HG02885 (cell line): ENCODE data around the gene GNG7.

Source experiments
- ATAC-seq: cut with Tn5 transposase; IDR thresholded peaks from one replicate; pipeline ENCODE4 v1.9.1; 2021; ENCODE audit warnings: mild to moderate bottlenecking; ENCODE audit not compliant: unreplicated experiment, poor library complexity

GNG7 gene

DNA sequence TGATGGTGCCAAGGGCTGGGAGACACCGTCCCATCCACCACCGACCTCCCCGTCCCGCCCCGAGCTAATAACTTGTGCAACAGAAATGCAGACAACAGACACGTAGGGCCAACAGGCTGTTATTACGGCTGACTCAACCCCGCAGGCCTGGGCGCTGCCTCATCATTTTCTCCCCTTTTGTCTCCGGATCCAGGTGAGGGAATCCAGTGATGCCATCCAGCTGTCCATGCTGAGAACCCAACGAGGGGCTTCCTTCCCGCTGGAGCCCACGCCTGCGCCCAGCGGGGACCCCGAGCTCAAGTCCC lies 25.1 kb upstream of the GNG7 start:
- no peak for ATAC-seq

DNA sequence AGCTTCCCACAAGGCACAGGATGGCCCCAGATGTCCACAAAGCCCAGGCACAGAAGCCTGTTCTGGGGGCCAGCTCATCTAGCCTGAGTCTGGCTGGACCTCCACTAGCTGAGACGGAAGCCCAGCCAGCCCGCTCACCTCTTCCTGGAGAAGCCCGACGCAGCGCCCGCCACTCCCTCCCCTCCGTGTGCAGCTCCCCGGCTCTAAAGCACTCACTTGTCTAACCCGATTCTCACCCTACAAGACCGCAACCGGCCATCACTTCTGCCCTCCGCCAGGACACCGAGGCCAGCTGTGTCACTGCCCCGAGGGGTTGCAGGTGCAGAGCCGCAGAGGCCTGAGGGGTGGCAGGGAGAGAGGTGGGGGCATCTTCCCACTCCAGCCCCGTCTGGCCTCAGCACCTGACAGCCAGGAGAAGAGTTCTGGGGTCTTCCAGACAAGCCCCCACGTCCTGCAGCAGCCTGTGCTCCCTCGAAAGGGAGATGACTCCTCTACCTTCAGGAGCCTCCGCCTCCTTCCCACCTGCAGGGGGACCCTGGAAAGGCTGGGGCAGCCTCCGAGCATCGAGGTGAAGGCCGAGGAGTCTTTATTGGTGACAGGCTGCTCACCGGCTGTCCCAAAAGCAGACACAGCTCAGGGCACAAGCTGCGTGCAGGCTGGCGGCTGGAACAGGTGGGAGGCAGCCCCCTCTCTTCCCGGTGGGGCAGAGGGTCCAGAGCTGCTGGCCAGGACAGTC lies 24.6 kb upstream of the GNG7 start:
- no peak for ATAC-seq

DNA sequence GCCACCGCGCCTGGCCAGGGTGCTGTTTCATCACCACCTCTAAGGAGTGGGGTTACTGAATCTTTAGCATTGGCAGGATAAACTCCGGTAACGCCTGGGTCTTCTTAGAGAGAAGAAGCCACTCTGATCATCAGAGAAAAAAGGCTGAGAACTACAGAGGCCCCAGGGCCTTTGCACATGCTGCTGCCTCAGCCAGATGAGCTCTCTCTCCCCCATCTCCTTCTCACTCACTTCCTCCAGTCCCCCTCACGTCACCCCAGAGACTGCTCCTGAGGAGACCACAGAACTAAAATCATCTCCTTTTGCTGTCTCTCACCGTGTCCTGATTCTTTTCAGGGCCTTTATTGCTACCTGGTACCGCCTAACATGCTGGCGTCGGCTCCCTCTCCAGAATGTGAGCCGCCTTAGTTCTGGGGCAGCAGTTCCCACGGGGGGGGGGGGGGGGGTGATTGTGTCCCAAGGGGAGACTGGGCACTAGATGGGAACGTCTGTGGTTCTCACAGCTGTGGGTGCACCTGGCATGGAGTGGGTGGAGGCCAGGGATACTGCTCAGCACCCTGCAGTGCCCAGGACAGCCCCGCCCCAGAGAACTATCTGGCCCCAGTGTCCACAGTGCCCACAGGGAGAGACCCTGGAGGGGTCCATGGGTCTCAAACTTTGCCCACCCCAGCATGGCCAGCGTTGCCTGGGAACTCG lies 23.8 kb upstream of the GNG7 start:
- ATAC-seq = no peak

DNA sequence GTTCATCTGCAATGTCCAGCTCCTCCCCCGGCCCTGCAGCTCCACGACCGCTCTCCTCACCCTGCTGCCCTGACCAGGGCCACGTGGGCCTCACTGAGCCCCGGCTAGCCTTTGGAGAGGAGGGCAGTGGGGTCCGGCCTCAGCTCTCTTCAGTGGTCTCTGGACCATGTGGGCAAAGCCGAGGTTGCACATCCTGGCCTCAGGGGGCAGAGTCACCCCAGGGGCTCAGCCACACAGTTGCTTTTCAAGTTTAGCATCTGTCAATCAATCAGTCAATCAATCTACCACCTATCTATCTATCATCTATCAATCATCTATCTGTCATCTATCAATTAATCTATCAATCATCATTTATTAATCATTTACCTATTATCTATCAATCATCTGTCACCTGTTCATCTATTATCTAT lies 21.7 kb upstream of the GNG7 start:
- ATAC-seq = no peak

DNA sequence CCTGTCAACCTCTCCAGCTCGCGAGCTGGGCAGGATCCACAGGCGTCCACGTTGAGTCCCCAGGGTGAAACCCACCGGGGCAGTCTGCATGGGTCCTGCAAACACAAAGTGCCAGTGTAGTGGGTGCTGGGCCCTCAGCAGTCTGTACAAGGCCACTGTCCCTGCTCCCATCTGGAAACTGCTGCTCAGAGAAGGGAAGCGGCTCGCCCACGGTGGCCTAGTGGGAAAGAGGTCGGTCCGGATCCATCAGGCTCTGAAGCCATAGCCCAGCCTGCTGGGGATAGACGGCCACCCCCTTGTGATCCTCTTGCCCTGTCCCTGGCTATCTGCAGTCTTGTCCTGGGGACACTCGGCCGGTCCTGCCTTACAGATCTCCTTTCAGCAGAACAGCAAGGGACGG lies 21.3 kb upstream of the GNG7 start:
- ATAC-seq = no peak

DNA sequence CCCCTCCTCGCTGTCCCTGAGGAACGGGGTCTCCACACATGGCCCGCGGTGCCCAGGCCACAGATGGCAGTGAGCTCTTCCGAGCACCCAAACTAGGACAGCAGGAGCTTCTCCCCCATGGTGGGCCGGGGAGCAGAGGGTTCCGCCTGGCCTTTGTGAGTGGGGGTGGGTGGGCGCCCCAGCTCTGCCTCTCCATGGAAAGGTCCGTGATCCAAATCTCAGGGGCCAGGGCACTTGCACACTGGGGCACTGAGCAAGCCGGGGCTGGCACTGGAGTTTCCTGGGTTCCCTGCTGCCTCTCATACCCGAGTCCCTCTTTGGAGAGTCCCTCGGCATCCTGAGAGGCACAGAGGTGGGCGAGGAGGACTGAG lies 20.8 kb upstream of the GNG7 start:
- no peak for ATAC-seq

DNA sequence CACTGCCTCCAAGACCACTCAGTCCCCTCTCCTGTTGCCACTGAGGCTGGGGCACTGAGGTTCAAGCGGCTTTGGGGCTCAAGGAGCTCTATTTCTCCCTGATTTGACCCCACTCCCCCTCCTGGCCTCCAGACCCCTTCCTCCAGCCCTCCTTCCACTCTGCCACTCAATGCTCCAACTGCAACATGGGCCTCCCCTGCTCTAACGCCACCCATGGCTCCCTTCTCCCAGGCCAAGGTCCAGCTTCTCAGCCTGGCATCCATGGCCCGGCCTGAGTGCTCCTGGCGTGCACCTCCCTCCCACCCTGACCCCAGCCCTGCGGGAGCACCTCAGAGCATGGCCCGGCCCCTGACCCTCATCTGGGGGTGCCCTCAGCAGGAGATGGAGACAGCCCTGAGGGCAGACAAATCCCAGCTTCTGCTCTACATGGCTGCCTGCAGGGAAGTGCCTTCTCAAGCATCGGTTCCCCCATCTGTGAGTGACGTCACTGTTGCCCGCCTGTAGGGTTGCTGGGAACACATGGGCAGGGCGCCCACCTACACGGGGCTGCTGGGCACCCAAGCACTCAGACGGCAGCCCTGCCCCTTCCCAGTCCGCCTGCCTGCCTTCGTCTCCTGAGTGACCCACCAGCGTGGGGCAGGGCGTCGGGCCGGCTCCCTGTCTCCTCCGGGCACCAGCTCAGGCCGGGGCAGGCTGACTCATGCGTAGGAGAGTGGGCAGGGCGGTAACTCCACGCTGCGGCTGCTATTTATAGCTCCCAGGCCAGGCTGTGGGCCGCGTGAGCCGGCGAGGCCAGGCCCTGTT lies 20.2 kb upstream of the GNG7 start:
- ATAC-seq = no peak

DNA sequence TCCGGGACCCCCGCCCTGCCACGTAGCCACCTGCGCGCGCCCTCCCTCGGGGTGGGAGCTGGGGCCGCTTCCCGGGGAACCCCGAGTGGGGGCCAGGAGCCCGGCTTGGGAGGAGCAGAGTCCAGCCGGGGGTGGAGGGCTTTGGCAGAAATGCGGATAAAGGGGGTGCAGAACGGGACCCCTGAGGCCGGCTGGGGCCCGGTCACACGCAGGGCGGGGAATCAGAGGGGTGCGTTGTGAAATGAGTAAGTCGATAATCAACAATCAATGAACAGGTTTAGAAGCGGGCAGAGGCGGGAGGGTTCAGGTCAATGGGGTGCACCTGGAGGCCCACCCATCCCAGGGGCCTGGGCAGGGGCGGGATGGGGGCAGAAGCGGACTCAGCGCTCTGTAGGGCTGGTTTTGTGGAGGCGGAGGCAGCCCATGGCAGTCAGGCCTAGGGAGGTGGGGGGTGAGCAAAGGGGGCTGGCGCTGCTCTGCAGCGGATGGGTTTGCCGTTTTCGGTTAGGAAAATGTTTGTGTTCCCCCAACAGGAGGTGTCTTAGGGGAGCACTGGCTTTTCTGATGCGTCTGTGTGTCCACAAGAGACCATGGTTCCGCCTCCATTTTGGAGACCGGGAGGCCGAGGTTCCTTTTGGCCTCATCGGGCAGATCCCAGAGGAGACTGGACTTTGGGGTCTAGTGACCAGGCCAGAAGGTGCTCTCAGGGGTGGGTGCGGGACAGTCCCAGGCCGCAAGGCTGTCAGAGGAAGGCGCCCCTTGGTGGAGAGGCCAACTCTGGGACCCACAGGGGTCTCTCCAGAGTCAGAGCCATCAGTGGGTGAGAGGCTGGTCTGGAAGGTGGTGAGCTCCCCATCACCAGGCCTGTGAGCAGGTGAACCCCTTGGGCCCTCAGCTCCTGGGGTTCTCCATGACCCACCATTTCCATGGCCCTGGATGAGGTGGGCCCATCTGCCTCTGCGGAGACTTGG lies 19.4 kb upstream of the GNG7 start:
- ATAC-seq = no peak

DNA sequence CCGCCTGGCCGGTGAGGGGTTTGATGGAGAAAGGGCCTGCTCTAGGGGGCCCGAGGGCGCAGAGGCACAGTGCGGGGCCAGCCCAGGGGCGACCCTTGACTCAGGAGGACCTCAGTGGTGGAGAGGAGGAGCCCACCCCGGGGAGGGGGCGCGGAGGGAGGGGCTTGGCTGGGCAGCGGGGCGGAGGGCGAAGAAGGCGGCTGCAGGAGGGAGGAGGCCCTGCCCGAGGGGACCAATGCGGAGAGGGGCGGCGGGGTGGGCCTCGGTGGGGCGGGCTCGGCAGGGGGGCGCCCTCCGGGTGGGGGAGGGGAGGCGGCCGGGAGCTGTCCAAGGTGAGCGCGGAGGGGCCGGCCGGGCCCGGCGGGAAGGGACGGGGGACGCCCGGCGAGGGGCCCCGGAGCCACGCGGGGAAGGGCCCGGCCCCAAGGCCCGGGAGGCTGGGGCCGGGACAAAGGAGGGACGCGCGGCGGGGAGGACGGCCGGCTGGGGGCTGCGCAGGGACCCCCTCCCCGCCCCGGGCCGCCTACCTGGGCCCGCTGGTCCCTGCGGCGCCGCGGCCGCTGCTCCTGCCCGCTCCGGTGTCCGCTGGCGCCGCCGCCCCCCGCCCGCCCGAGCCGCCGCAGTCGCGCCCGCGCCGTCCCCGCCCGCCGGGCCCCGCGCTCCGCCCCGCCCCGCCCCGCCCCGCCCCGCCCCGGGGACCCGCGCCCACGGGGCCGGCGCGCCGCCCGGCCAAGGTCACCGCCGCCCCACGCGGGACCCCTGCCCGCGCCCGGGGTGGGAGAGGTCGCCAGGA lies 18.5 kb upstream of the GNG7 start, which contains the start of gene DIRAS1:
Gene DIRAS1 (minus strand): TSS at position 596 of the 793 bp plus-strand sequence. CDS start 3,566 bp downstream, outside the sequence.
- ATAC-seq = no peak

DNA sequence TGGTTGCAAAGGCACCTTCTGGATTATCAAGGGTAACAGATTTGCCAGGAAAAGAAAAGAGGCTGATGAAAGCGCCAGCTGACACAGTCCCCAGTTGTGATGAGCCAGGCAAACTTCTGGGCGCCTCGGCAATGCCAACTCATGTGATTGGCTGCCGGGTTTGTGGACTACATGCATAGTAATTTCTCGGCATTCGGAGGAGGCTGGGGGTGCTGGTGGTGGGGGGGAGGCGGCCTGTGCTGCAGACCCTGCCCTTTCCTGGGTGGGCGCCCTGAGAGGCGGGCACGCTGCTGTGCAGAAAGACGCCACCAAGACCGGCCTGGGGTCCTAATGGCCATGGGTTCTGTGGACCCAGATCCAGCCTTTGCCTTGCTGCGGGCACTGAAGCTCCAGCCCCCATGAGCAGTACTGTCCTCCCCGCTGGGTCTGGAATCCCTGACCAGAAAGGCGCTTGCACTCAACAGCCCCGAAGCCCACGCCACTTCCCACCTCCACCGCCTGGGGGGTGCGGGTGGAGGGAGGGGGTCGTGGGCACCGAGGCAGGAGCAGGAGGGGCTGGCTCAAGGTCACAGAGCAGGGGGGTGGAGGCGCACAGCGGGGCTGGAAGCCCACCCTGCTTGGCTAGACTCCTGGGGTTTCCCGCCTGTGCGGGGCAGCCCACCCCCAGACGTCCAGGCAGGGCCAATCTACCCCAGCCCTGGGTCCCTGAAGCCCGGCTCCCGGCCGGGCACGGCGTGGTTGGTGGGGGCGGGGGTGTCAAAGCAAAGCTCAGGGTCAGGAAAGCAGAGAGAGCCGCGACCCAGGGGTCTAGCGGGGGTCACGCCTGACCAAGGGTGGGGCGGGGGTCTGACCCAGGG lies 17.7 kb upstream of the GNG7 start:
- no peak for ATAC-seq

DNA sequence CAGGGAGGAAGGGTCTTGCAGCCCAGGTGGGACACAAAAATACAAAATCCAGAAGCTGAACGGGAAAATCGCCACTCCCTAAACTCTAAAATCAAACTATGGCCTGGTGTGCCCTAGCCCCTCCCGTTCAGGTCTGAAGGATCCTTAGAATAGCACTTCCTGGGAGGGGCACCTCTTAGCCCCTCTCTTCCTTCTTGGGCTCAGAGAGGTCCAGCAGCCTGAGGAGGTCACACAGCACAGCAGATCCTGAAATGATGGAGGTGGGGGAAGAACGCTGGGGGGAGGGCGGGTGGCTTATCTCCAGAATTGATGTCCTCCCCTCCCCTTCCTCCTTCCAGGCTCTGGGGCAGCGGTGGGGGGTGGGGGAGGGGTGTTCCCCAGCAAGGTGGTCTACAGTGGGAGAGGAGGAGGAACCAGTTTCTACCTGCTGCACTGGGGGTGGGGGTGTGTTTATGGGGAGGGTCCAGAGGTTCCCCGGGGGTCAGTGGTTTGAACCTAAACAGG lies 16.8 kb upstream of the GNG7 start:
- ATAC-seq = no peak

DNA sequence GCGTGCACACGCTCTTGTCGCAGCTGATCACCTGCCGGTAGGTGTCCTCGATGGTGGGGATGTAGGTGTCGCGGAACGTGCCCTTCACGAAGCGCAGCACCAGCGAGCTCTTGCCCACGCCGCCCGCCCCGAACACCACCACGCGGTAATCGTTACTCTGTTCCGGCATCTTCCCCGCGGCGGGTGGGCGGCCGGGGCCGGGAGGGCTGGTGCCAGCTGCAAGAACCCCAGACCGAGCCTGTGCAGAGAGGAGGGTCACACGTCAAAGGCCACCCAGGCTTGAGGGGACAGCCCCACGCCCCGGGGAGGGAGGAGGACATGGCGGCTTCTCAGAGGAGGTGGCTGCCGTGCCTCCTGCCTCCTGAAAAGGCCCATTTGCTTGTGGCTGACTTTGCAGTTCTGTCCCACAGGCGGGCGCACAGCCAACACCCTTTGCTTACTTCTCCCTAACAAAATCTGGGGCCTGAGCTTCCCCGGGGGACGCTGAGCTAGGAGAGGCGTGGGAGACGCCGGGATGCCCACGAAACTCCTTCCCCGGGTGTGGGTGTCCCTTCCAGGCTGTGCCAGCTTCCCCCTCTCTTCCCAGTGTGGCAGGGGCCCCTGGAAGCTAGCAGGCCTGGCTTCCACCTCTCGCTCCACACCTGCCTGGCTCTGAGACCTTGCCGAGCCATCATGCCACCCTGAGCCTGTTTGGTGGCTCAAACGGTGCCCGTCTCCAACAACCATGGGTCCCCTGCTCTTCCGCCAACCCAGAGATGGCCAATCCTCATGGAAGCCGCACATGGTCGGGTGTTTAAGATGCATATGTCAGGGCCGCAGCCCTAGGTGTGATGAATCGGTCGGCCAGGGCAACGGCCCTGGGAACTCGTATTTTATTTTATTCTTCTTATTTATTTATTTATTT lies 15.4 kb upstream of the GNG7 start:
- no peak for ATAC-seq

DNA sequence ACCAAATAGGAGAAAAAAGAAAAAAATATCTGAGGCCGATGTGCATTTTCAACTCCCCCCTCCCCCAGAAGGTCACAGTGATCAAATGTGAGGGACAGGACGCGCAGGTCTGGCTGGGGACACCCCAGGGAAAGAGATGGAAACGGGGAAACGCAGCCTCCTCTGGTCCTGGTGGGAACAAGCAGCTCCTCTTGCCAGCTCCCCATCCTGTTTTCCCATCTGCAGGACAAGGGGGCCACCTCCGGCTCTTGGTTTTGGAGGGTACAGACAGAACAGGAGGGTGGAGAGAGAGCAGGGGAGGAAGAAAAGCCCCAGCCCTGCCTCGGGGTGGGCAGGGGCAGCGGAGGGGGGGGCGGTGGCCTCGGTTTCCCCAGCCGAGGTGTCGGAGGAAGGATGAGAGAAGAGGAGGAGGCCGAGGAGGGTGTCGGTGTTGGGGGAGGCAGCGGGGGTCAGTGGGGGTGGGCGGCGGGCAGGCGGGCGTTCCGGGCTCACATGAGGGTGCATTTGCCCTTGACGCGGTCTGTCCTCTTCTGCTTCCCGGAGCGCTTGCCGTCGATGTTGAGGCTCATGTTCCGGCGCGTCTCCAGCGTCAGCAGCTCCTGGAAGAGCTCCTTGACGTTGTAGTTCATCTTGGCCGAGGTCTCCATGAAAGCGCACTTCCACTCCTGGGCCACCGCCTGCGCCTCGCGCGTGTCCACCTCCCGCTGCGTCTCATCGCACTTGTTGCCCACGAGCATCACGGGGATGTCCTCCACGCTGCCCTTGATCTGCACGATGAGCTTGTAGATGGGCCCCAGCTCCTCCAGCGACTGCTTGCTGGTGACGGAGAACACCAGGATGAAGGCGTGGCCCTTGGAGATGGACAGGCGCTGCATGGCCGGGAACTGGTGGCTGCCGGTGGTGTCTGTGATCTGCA lies 14.5 kb upstream of the GNG7 start:
- no peak for ATAC-seq

DNA sequence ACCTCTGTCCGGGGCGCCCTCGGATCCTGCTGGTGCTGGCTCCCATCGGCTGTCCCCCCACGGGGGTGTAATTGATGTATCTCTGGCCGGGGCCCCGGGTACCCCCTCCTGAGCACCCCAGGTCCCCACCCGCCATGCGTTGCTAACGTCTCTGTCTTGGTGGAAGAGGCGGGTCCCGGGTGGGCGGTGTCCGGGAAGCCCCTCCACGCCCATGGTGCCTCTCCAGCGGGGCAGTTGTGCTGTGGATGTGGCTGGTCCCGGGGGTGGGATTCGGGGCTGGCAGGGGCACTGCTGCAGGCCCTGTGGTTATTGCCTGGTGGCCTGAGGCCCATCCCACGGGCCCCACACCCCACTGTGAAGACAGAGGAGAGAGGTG lies 13.8 kb upstream of the GNG7 start:
- ATAC-seq = no peak

DNA sequence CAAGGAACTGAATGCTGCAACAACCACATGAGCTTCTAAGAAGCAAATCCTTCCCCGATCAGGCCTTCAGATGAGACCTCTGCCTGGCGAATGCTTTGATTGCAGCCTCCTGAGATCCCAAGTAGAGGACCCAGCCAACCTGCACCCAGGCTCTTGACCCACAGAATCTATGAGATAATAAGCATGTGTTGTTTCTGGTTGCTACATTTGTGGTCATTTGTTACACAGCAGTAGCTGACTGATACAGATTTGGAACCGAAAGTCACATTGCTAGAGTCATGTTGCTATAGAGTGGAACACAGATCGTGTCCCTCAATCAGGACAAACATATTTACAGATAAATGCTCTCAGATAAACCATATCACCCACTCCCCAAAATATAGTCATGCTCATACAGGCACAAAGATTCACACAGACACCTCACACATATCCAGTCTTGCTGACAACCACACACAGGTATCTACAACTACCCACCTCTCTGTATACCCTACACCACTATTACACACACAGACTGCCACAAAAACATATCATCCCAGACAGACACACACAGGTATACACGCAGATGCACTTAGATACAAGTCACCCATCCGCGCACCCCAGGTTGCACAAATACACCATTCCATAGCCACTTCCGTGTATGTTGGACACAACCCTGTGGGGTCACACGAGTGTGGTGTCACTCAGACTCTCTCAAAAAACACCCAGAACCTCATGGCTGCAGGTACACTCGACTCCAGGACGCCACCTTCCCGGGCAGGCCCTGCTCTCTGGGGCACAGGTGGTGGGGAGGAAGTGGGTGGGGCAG lies 13.2 kb upstream of the GNG7 start:
- no peak for ATAC-seq
